HG03520 (cell line): ENCODE results near the gene CYBRD1.
A peak's percentile ranks its signal among the peaks of the same experiment; 100 is the strongest.

ENCODE experiments used
- ATAC-seq: cut with Tn5 transposase; IDR thresholded peaks from one replicate; pipeline ENCODE4 v1.9.1; 2021; ENCODE audit warnings: mild to moderate bottlenecking, moderate library complexity; ENCODE audit not compliant: unreplicated experiment

CYBRD1 gene

GRCh38 chr2:171553236-171553635 lies 31.0 kb downstream of the CYBRD1 start:
- no peak for ATAC-seq

GRCh38 chr2:171553858-171554257 lies 31.6 kb downstream of the CYBRD1 start:
- ATAC-seq: no peak

GRCh38 chr2:171554991-171555615 lies 32.8 kb downstream of the CYBRD1 start:
- no peak for ATAC-seq

GRCh38 chr2:171557363-171557762 lies 35.1 kb downstream of the CYBRD1 start:
- no peak for ATAC-seq

GRCh38 chr2:171563301-171563700 lies 41.0 kb downstream of the CYBRD1 start:
- ATAC-seq: no peak

- no peak for ATAC-seq
Observed at GRCh38 chr2:171564463-171564862, 42.2 kb downstream of the CYBRD1 start.

GRCh38 chr2:171566057-171566456 lies 43.8 kb downstream of the CYBRD1 start:
- ATAC-seq: no peak

GRCh38 chr2:171566753-171567152 lies 44.5 kb downstream of the CYBRD1 start:
- no peak for ATAC-seq

- no peak for ATAC-seq
Observed at GRCh38 chr2:171568089-171568488, 45.8 kb downstream of the CYBRD1 start.

GRCh38 chr2:171571721-171572120 lies 49.4 kb downstream of the CYBRD1 start:
- ATAC-seq: no peak

GRCh38 chr2:171574149-171574795 lies 52.0 kb downstream of the CYBRD1 start:
- ATAC-seq: peak; percentile 85

GRCh38 chr2:171575606-171576005 lies 53.3 kb downstream of the CYBRD1 start:
- no peak for ATAC-seq

GRCh38 chr2:171578127-171578803 lies 56.0 kb downstream of the CYBRD1 start:
- ATAC-seq: no peak

GRCh38 chr2:171579481-171579880 lies 57.2 kb downstream of the CYBRD1 start:
- ATAC-seq: no peak

- no peak for ATAC-seq
Observed at GRCh38 chr2:171583566-171583965, 61.3 kb downstream of the CYBRD1 start.

- ATAC-seq: no peak
Observed at GRCh38 chr2:171584001-171584400, 61.7 kb downstream of the CYBRD1 start.

GRCh38 chr2:171587132-171587531 lies 64.9 kb downstream of the CYBRD1 start:
- ATAC-seq: no peak

- no peak for ATAC-seq
Observed at GRCh38 chr2:171587567-171587966, 65.3 kb downstream of the CYBRD1 start.

- no peak for ATAC-seq
Observed at GRCh38 chr2:171590116-171590515, 67.8 kb downstream of the CYBRD1 start.

GRCh38 chr2:171592036-171592555 lies 69.8 kb downstream of the CYBRD1 start:
- no peak for ATAC-seq

GRCh38 chr2:171595456-171595855 lies 73.2 kb downstream of the CYBRD1 start:
- ATAC-seq: no peak

GRCh38 chr2:171595896-171596295 lies 73.6 kb downstream of the CYBRD1 start:
- ATAC-seq: no peak
